GM19043 (cell line): ENCODE data around the gene ABCG1.

Experiments used
- ATAC-seq: cut with Tn5 transposase; IDR thresholded peaks from one replicate; pipeline ENCODE4 v1.9.1; 2021; ENCODE audit warnings: low read depth; ENCODE audit not compliant: unreplicated experiment

The ABCG1 gene

GRCh38 chr21:42314616-42315295 is 95.8 kb downstream of the ABCG1 start:
- ATAC-seq, result no peak

- no peak for ATAC-seq
Measured at GRCh38 chr21:42315296-42315891, 96.5 kb downstream of the ABCG1 start, which contains the start of gene TFF3. Gene TFF3, minus strand, starts transcription at chr21:42315409. Its CDS starts 35 bp downstream, at chr21:42315374.

- ATAC-seq, result no peak
Measured at GRCh38 chr21:42316891-42317290, 98.0 kb downstream of the ABCG1 start.

GRCh38 chr21:42317341-42317741 is 98.4 kb downstream of the ABCG1 start:
- ATAC-seq, result no peak

- ATAC-seq, result no peak
Measured at GRCh38 chr21:42317826-42318746, 99.1 kb downstream of the ABCG1 start.

- no peak for ATAC-seq
Measured at GRCh38 chr21:42319376-42319775, 100.4 kb downstream of the ABCG1 start.

- ATAC-seq, result no peak
Measured at GRCh38 chr21:42319851-42320572, 101.1 kb downstream of the ABCG1 start.

- no peak for ATAC-seq
Measured at GRCh38 chr21:42320791-42321190, 101.9 kb downstream of the ABCG1 start.

GRCh38 chr21:42321231-42321630 is 102.3 kb downstream of the ABCG1 start:
- no peak for ATAC-seq

- ATAC-seq, result no peak
Measured at GRCh38 chr21:42321845-42322244, 102.9 kb downstream of the ABCG1 start.

GRCh38 chr21:42324896-42325295 is 106.0 kb downstream of the ABCG1 start:
- ATAC-seq, result no peak

GRCh38 chr21:42330380-42331371 is 111.7 kb downstream of the ABCG1 start:
- ATAC-seq, result no peak

- ATAC-seq, result no peak
Measured at GRCh38 chr21:42331660-42332059, 112.7 kb downstream of the ABCG1 start.

GRCh38 chr21:42332557-42333317 is 113.8 kb downstream of the ABCG1 start:
- no peak for ATAC-seq

- no peak for ATAC-seq
Measured at GRCh38 chr21:42336054-42336453, 117.1 kb downstream of the ABCG1 start.

- ATAC-seq, result no peak
Measured at GRCh38 chr21:42337276-42337675, 118.3 kb downstream of the ABCG1 start.

GRCh38 chr21:42337830-42338728 is 119.1 kb downstream of the ABCG1 start:
- ATAC-seq, result no peak
